Femur (tissue), 1 donor: Measurements from ENCODE around the gene EFNA3.

ENCODE experiments used
- DNase-seq: peaks from one replicate; pipeline ENCODE4 v3.0.0-alpha.2; 2017

The EFNA3 gene

GRCh38 chr1:155078469-155079209 lies at the start of gene EFNA3:
TSS of gene EFNA3 (plus strand) at chr1:155078837. CDS start at chr1:155078942, 105 bp downstream.
- DNase-seq: peak; percentile 85

GRCh38 chr1:155029513-155030242 lies 49.0 kb upstream of the EFNA3 start:
- no peak for DNase-seq

- DNase-seq: no peak
Observed at GRCh38 chr1:155030243-155030795, 48.3 kb upstream of the EFNA3 start.

GRCh38 chr1:155030899-155031298 lies 47.7 kb upstream of the EFNA3 start:
- DNase-seq: no peak

GRCh38 chr1:155032886-155033285 lies 45.8 kb upstream of the EFNA3 start:
- DNase-seq: no peak

- DNase-seq: no peak
Observed at GRCh38 chr1:155033524-155033923, 45.1 kb upstream of the EFNA3 start, which contains the start of the genes DCST1 and DCST2. TSS of gene DCST1 (plus strand) at chr1:155033824. CDS start at chr1:155034037, 213 bp downstream. TSS of gene DCST2 (minus strand) at chr1:155033781. CDS start at chr1:155033701, 80 bp downstream.

- no peak for DNase-seq
Observed at GRCh38 chr1:155034318-155035208, 44.1 kb upstream of the EFNA3 start.

GRCh38 chr1:155035936-155036335 lies 42.7 kb upstream of the EFNA3 start:
- no peak for DNase-seq

- DNase-seq: no peak
Observed at GRCh38 chr1:155037043-155037442, 41.6 kb upstream of the EFNA3 start.

GRCh38 chr1:155037851-155038441 lies 40.7 kb upstream of the EFNA3 start:
- DNase-seq: no peak

GRCh38 chr1:155038602-155039307 lies 39.9 kb upstream of the EFNA3 start:
- DNase-seq: no peak

GRCh38 chr1:155039308-155039669 lies 39.3 kb upstream of the EFNA3 start:
- DNase-seq: no peak

GRCh38 chr1:155040358-155041093 lies 38.1 kb upstream of the EFNA3 start:
- no peak for DNase-seq

GRCh38 chr1:155042789-155043188 lies 35.8 kb upstream of the EFNA3 start:
- no peak for DNase-seq

- DNase-seq: no peak
Observed at GRCh38 chr1:155043301-155043702, 35.3 kb upstream of the EFNA3 start.

GRCh38 chr1:155043793-155044192 lies 34.8 kb upstream of the EFNA3 start:
- no peak for DNase-seq

- DNase-seq: no peak
Observed at GRCh38 chr1:155044365-155044764, 34.3 kb upstream of the EFNA3 start.

- DNase-seq: peak; percentile 82
Observed at GRCh38 chr1:155044812-155045657, 33.6 kb upstream of the EFNA3 start.

- DNase-seq: no peak
Observed at GRCh38 chr1:155048449-155049334, 29.9 kb upstream of the EFNA3 start.
